Activated naive CD4-positive, alpha-beta T cell treated with anti-CD3 and anti-CD28 coated beads, Interleukin-2, amount 50 U/mL, for 16 hours (primary cell): Measurements from ENCODE around the gene AHRR.

ENCODE experiments used
- DNase-seq: peaks from one replicate; pipeline ENCODE4 v3.0.0-alpha.2; 2020

Gene AHRR

GRCh38 chr5:321726-322251, 275 bp downstream of the AHRR start:
- DNase-seq, result no peak

- peak; percentile 34 for DNase-seq
Measured at GRCh38 chr5:322281-322941, 897 bp downstream of the AHRR start.

GRCh38 chr5:322942-323879, 1.7 kb downstream of the AHRR start:
- DNase-seq, result no peak

GRCh38 chr5:324736-325612, 3.5 kb downstream of the AHRR start:
- DNase-seq, result no peak

- no peak for DNase-seq
Measured at GRCh38 chr5:326109-326508, 4.6 kb downstream of the AHRR start.

GRCh38 chr5:329121-329735, 7.7 kb downstream of the AHRR start:
- no peak for DNase-seq

- DNase-seq, result no peak
Measured at GRCh38 chr5:329768-330167, 8.3 kb downstream of the AHRR start.

GRCh38 chr5:332843-333242, 11.3 kb downstream of the AHRR start:
- DNase-seq, result peak; percentile 48

- DNase-seq, result no peak
Measured at GRCh38 chr5:333945-334344, 12.4 kb downstream of the AHRR start.

- DNase-seq, result no peak
Measured at GRCh38 chr5:334903-335739, 13.6 kb downstream of the AHRR start.

- DNase-seq, result no peak
Measured at GRCh38 chr5:335740-336038, 14.2 kb downstream of the AHRR start.

- no peak for DNase-seq
Measured at GRCh38 chr5:337563-338130, 16.1 kb downstream of the AHRR start.

GRCh38 chr5:342501-343460, 21.3 kb downstream of the AHRR start:
- no peak for DNase-seq

GRCh38 chr5:343461-344401, 22.2 kb downstream of the AHRR start:
- peak; percentile 60 for DNase-seq

GRCh38 chr5:344668-345067, 23.2 kb downstream of the AHRR start:
- DNase-seq, result no peak

- no peak for DNase-seq
Measured at GRCh38 chr5:345404-346195, 24.1 kb downstream of the AHRR start.

GRCh38 chr5:346229-346935, 24.9 kb downstream of the AHRR start:
- no peak for DNase-seq
